Measurements from ENCODE around the gene AURKB. TPM values are rescaled to one million over a fixed set of nuclear protein-coding genes. Genes with fewer than 3 reads are reported as not detected.

Gene AURKB
- total RNA-seq, 1 donor from 2014 or later: 52.7 TPM

DNA sequence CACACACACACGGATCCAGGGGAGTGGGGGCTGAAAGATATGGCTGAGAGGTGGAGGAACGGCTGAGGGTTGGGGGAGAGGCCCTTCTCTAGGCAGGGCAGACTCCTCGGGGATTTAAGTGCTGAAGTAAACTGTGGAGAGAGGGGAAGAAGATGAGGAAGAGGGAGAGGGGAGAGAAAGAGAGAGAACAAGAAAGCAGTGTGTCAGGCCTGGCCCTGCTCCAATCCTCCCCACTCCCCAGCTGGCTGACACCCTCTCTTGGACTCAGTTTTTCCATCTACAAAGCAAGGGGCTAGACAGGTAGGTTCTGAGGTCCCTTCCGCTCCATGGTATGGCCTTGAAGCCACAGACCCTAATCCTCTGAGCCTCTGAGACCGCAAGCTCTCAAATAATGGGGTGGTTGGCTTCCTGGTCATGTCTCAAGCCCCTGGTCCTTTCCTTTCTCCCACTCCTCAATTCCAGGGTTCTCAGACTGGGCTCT is 49.6 kb downstream of the AURKB start:
- DNase-seq (ENCODE audit: low spot score, unreplicated experiment): no peak
- H3K27me3 Mint-ChIP-seq: no peaks in the 10 kb centered on the region
- peaks cover 20% of the 10 kb centered on the region for H3K4me1 Mint-ChIP-seq (ENCODE audit: low read depth)
- H3K27ac Mint-ChIP-seq: no peak overlapping the region
- peak overlapping the region; percentile 79 for H3K4me3 Mint-ChIP-seq (ENCODE audit: low read depth)
- TF ChIP-seq, protein P1, sequence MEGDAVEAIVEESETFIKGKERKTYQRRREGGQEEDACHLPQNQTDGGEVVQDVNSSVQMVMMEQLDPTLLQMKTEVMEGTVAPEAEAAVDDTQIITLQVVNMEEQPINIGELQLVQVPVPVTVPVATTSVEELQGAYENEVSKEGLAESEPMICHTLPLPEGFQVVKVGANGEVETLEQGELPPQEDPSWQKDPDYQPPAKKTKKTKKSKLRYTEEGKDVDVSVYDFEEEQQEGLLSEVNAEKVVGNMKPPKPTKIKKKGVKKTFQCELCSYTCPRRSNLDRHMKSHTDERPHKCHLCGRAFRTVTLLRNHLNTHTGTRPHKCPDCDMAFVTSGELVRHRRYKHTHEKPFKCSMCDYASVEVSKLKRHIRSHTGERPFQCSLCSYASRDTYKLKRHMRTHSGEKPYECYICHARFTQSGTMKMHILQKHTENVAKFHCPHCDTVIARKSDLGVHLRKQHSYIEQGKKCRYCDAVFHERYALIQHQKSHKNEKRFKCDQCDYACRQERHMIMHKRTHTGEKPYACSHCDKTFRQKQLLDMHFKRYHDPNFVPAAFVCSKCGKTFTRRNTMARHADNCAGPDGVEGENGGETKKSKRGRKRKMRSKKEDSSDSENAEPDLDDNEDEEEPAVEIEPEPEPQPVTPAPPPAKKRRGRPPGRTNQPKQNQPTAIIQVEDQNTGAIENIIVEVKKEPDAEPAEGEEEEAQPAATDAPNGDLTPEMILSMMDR (IDR thresholded peaks at IDR 0.05; ENCODE audit: unreplicated experiment): no peak
- peaks cover 9% of the 10 kb centered on the region for H3K36me3 Mint-ChIP-seq (ENCODE audit: insufficient read depth)
- no peaks in the 10 kb centered on the region for H3K9me3 Mint-ChIP-seq (ENCODE audit: low read depth)

DNA sequence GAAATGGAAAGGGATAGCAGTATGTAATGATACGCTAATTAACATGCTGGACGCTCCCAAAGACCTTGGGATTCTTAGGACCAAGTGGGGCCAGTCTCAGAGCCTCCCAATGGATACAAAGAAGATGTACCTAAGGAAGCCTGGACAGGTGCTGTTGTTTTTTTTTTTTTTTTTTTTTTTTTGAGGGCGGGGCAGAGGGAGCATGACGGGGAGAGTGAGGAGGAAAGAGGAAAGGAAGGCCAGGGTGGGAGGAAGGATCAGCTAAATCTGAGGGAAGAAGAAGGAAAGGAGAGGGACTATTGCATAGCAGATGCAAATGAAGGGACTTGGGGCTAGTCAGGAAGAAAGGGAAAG is 50.2 kb downstream of the AURKB start:
- Mint-ChIP-seq H3K4me3 (ENCODE audit: low read depth) (peak overlapping the region; percentile 44), H3K27ac (peak overlapping the region; percentile 94), H3K27me3 (no peaks in the 10 kb centered on the region), H3K4me1 (ENCODE audit: low read depth) (peaks cover 20% of the 10 kb centered on the region), H3K9me3 (ENCODE audit: low read depth) (no peaks in the 10 kb centered on the region), H3K36me3 (ENCODE audit: insufficient read depth) (peaks cover 9% of the 10 kb centered on the region)
- DNase-seq (ENCODE audit: low spot score, unreplicated experiment): no peak
- TF ChIP-seq, protein P1 (IDR thresholded peaks at IDR 0.05; ENCODE audit: unreplicated experiment): no peak

- H3K27me3 Mint-ChIP-seq: no peaks in the 10 kb centered on the region
- H3K36me3 Mint-ChIP-seq (ENCODE audit: insufficient read depth): peaks cover 9% of the 10 kb centered on the region
- H3K4me1 Mint-ChIP-seq (ENCODE audit: low read depth): peaks cover 22% of the 10 kb centered on the region
- H3K27ac Mint-ChIP-seq: peak overlapping the region; percentile 94
- TF ChIP-seq, protein P1 (IDR thresholded peaks at IDR 0.05; ENCODE audit: unreplicated experiment): no peak
- peak overlapping the region; percentile 51 for H3K4me3 Mint-ChIP-seq (ENCODE audit: low read depth)
- no peaks in the 10 kb centered on the region for H3K9me3 Mint-ChIP-seq (ENCODE audit: low read depth)
- no peak for DNase-seq (ENCODE audit: low spot score, unreplicated experiment)
These were observed 50.7 kb downstream of the AURKB start for GRCh38 chr17:8159459-8160223.

- TF ChIP-seq, protein P1 (IDR thresholded peaks at IDR 0.05; ENCODE audit: unreplicated experiment): no peak
- Mint-ChIP-seq H3K4me3 (ENCODE audit: low read depth) (peak overlapping the region; percentile 29), H3K4me1 (ENCODE audit: low read depth) (peaks cover 25% of the 10 kb centered on the region), H3K36me3 (ENCODE audit: insufficient read depth) (peaks cover 9% of the 10 kb centered on the region), H3K27me3 (no peaks in the 10 kb centered on the region), H3K9me3 (ENCODE audit: low read depth) (no peaks in the 10 kb centered on the region), H3K27ac (peak overlapping the region; percentile 84)
- no peak for DNase-seq (ENCODE audit: low spot score, unreplicated experiment)
These were observed 51.4 kb downstream of the AURKB start for GRCh38 chr17:8159032-8159400.

GRCh38 chr17:8158267-8159031 is 51.9 kb downstream of the AURKB start:
- Mint-ChIP-seq H3K9me3 (ENCODE audit: low read depth) (no peaks in the 10 kb centered on the region), H3K27ac (peak overlapping the region; percentile 84), H3K4me1 (ENCODE audit: low read depth) (peaks cover 25% of the 10 kb centered on the region), H3K36me3 (ENCODE audit: insufficient read depth) (peaks cover 9% of the 10 kb centered on the region), H3K27me3 (no peaks in the 10 kb centered on the region), H3K4me3 (ENCODE audit: low read depth) (peak overlapping the region; percentile 29)
- peak; percentile 89 for DNase-seq (ENCODE audit: low spot score, unreplicated experiment)
- TF ChIP-seq, protein P1 (IDR thresholded peaks at IDR 0.05; ENCODE audit: unreplicated experiment): peak; percentile 82

All from progenitor cell of endocrine pancreas (in vitro differentiated cells).